HepG2 (cell line): ENCODE results near the gene ADAMTS13. TPM values are rescaled to one million over a fixed set of nuclear protein-coding genes. Genes with fewer than 3 reads are reported as not detected.
A peak's percentile ranks its signal among the peaks of the same experiment; 100 is the strongest.

Experiments used
- E2F5 ChIP-seq: sonication (generic); formaldehyde crosslinking; conservative IDR thresholded peaks from 2 replicates; pipeline ENCODE4 v1.4.0; 2020; ENCODE audit warnings: missing genetic modification reagents
- ETV5 ChIP-seq: IDR thresholded peaks from 2 replicates; pipeline ENCODE4 v1.6.1; 2018; ENCODE audit warnings: missing biosample characterization, missing genetic modification reagents, inconsistent platforms, borderline replicate concordance
- KLF11 ChIP-seq: IDR thresholded peaks from 2 replicates; pipeline ENCODE4 v1.6.1; 2016; ENCODE audit warnings: missing compliant biosample characterization
- KLF16 ChIP-seq, 2 experiments: sonication (generic) in 1 of 2; formaldehyde crosslinking in 1 of 2; IDR thresholded peaks; 2 replicates each; pipeline versions ENCODE4 v1.6.1 to v1.8.0; 2016 to 2023; ENCODE audit warnings: missing genetic modification reagents in 2 of 2, missing compliant biosample characterization in 1 of 2
- LCORL ChIP-seq, 2 experiments: fragments of 450-650 bp in 1 of 2; sonication (generic) in 1 of 2; formaldehyde crosslinking in 1 of 2; IDR thresholded peaks; 2 replicates each; pipeline versions ENCODE4 v1.5.0 to v1.6.1; 2017 to 2020; ENCODE audit warnings: antibody characterized with exemption in 1 of 2, missing genetic modification reagents in 1 of 2
- PHF5A ChIP-seq: IDR thresholded peaks from one replicate; pipeline ENCODE4 v1.6.1; 2018; ENCODE audit warnings: low read depth, missing genetic modification reagents; ENCODE audit not compliant: unreplicated experiment
- SNAPC2 ChIP-seq: sonication (generic); formaldehyde crosslinking; IDR thresholded peaks from 2 replicates; pipeline ENCODE4 v1.8.1; 2022; ENCODE audit warnings: mild to moderate bottlenecking, missing genetic modification reagents
- ZBTB43 ChIP-seq: sonication (generic); formaldehyde crosslinking; conservative IDR thresholded peaks from 2 replicates; pipeline ENCODE4 v1.4.0; 2020; ENCODE audit warnings: missing genetic modification reagents
- ZNF317 ChIP-seq: sonication (generic); formaldehyde crosslinking; IDR thresholded peaks from 2 replicates; pipeline ENCODE4 v1.5.0; 2020; ENCODE audit warnings: mild to moderate bottlenecking, missing genetic modification reagents
- ZNF333 ChIP-seq: sonication (generic); formaldehyde crosslinking; IDR thresholded peaks from 2 replicates; pipeline ENCODE4 v1.4.0; 2020; ENCODE audit warnings: mild to moderate bottlenecking, missing genetic modification reagents, borderline replicate concordance
- ZNF530 ChIP-seq: sonication (generic); formaldehyde crosslinking; IDR thresholded peaks from 2 replicates; pipeline ENCODE4 v1.5.0; 2020; ENCODE audit warnings: low read depth, mild to moderate bottlenecking, missing genetic modification reagents
- ZNF567 ChIP-seq: sonication (generic); formaldehyde crosslinking; IDR thresholded peaks from 2 replicates; pipeline ENCODE4 v1.8.1; 2023; ENCODE audit warnings: mild to moderate bottlenecking, missing genetic modification reagents, borderline replicate concordance
- ZNF629 ChIP-seq: sonication (generic); formaldehyde crosslinking; conservative IDR thresholded peaks from 2 replicates; pipeline ENCODE4 v1.5.0; 2020; ENCODE audit warnings: missing genetic modification reagents
- ZNF792 ChIP-seq: IDR thresholded peaks from 2 replicates; pipeline ENCODE4 v1.6.1; 2016
- polyA plus RNA-seq, 8 experiments: library from polyadenylated mRNA; depleted of rRNA in 3 of 8; stranded (reverse) in 7 of 8; unstranded in 1 of 8; fragments of >200 nt; fragmentation: Illumina TruSeq in 4 of 8; extraction: Trizol in 4 of 8; gene quantifications; 2 replicates each; pipeline versions ENCODE4 v1.2.1 to v1.2.3, GENCODE V29; 2011 to 2016; ENCODE audit warnings: low read depth in 4 of 8, missing spikeins in 1 of 8, mixed read lengths in 1 of 8; ENCODE audit not compliant: insufficient read depth in 1 of 8
- total RNA-seq, 5 experiments: library from RNA; depleted of rRNA; stranded (reverse); fragments of >200 nt; fragmentation: Illumina TruSeq; extraction: Trizol; gene quantifications; 2 replicates each; pipeline ENCODE4 v1.2.3, GENCODE V29; 2016; ENCODE audit warnings: low read depth in 1 of 5
- TF ChIP-seq, protein P1 (sequence below): sonication (generic); formaldehyde crosslinking; IDR thresholded peaks from 2 replicates; pipeline ENCODE4 v1.8.0; 2022; ENCODE audit warnings: mild to moderate bottlenecking, missing genetic modification reagents; ENCODE audit not compliant: insufficient replicate concordance
- TF ChIP-seq, protein P2 (sequence below): sonication (generic); formaldehyde crosslinking; IDR thresholded peaks from 2 replicates; pipeline ENCODE4 v1.4.0; 2020; ENCODE audit warnings: mild to moderate bottlenecking, missing genetic modification reagents

ADAMTS13 gene
- total and polyA plus RNA-seq, 2 of the 13 experiments (the other 11 are each of a cell fraction or from before 2014, with no cell fraction given), result 0.91 to 4.5 TPM

DNA sequence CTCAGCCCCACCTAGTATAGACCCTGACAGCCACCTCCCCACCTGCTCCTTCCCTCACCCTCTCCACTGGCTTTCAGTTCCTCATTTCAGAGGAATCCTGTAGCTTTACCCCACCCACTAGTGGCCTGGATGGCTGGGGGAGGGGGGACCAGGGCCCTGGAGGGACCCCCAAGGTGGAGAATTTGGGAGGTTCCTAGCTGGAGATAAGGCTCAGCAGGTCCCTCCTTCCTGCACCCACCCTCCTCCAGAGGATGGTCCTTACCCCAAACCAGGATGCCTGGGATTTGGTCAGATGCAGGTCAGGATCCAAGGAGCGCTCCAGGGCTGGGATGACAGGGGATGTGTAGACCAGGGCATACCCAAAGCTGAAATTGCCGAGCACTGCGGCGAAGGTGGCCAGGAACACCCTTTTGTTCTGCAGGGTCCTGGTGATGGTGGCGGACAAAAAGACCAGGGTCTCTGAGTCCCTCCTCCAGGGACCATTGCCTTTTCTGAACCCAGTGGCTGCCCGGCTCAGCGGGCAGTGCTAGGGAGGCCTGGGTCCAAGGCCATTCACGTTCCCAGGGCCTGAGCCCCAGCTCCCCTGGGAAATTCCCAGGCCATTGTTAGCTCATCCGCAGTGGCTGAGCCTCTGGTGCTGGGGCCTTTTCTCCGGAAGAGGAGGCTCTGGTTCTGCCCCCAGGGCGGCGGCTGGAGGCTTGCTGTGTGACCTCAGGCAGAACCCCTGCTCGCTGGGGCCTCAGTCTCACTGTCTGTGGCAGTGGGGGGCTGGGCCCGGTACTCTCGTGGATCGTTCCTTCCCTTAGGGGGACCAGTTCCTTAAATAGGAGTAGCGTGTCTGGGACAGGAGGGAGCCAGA lies 56.1 kb downstream of the ADAMTS13 start (continued):
- TF ChIP-seq ZNF567 (CRISPR knock-in tag) (no peak), SNAPC2 (CRISPR knock-in tag) (no peak), ZNF629 (peak; percentile 94), ETV5 (CRISPR knock-in tag) (peak; percentile 62; the same call in 1 of the 2 replicates), E2F5 (no peak), ZBTB43 (CRISPR knock-in tag) (no peak), LCORL (IDR thresholded peaks at IDR 0.05) (no peak), LCORL (CRISPR knock-in tag; IDR thresholded peaks at IDR 0.05) (peak; percentile 45; the same call in 1 of the 2 replicates), ZNF333 (CRISPR knock-in tag) (no peak), KLF11 (CRISPR knock-in tag) (no peak), ZNF317 (no peak), ZNF792 (CRISPR knock-in tag) (0 out of 2 replicates have a peak, but pooled peaks have one; percentile 16), KLF16 (CRISPR knock-in tag; IDR thresholded peaks at IDR 0.05) (peak in 1 of 2 experiments; percentile 13; a peak in 1 of 4 replicates), ZNF530 (CRISPR knock-in tag) (no peak), PHF5A (CRISPR knock-in tag) (no peak)
- TF ChIP-seq, protein P1, sequence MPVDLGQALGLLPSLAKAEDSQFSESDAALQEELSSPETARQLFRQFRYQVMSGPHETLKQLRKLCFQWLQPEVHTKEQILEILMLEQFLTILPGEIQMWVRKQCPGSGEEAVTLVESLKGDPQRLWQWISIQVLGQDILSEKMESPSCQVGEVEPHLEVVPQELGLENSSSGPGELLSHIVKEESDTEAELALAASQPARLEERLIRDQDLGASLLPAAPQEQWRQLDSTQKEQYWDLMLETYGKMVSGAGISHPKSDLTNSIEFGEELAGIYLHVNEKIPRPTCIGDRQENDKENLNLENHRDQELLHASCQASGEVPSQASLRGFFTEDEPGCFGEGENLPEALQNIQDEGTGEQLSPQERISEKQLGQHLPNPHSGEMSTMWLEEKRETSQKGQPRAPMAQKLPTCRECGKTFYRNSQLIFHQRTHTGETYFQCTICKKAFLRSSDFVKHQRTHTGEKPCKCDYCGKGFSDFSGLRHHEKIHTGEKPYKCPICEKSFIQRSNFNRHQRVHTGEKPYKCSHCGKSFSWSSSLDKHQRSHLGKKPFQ (CRISPR knock-in tag), result no peak
- TF ChIP-seq, protein P2, sequence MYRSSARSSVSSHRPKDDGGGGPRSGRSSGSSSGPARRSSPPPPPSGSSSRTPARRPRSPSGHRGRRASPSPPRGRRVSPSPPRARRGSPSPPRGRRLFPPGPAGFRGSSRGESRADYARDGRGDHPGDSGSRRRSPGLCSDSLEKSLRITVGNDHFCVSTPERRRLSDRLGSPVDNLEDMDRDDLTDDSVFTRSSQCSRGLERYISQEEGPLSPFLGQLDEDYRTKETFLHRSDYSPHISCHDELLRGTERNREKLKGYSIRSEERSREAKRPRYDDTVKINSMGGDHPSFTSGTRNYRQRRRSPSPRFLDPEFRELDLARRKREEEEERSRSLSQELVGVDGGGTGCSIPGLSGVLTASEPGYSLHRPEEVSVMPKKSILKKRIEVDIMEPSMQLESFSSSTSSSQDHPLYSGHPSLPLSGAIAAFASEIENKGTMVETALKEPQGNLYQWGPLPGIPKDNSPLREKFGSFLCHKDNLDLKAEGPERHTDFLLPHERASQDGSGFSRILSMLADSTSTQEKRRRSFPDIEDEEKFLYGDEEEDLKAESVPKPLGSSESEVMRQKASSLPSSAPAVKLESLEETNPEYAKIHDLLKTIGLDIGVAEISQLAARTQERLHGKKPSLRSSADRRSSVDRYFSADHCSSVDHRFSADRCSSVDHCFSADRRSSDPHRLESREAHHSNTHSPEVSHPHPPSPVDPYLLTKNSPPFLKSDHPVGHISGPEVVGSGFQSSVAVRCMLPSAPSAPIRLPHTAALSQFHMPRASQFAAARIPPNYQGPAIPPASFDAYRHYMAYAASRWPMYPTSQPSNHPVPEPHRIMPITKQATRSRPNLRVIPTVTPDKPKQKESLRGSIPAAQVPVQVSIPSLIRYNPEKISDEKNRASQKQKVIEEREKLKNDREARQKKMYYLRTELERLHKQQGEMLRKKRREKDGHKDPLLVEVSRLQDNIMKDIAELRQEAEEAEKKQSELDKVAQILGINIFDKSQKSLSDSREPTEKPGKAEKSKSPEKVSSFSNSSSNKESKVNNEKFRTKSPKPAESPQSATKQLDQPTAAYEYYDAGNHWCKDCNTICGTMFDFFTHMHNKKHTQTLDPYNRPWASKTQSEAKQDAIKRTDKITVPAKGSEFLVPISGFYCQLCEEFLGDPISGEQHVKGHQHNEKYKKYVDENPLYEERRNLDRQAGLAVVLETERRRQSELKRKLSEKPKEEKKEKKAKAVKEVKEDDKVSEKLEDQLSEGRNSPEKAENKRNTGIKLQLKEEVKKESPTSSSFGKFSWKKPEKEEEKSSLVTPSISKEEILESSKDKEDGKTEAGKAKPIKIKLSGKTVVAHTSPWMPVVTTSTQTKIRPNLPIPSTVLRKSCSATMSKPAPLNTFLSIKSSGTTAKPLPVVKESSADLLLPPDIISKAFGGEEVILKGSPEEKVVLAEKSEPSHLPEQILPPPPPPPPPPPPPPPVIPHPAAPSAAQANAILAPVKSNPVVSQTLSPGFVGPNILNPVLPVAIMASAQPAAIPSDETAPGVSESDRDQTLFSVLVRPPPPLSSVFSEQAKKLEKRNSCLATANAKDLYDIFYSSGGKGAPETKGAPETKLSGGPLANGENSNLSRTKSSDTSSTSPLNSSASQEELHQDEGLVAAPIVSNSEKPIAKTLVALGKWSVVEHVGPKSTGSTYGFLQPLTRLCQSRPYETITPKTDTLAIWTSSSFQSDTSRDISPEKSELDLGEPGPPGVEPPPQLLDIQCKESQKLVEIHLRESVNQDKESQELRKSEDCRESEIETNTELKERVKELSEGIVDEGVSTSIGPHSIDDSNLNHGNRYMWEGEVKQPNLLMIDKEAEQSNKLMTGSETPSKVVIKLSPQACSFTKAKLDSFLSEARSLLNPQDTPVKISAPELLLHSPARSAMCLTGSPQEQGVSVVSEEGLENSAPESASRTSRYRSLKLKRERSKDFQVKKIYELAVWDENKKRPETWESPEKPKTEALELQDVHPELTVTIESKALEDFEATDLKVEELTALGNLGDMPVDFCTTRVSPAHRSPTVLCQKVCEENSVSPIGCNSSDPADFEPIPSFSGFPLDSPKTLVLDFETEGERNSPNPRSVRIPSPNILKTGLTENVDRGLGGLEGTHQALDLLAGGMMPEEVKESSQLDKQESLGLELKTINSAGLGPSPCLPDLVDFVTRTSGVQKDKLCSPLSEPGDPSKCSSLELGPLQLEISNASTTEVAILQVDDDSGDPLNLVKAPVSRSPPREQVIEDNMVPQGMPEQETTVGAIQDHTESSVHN (CRISPR knock-in tag), result peak; percentile 33; the same call in 1 of the 2 replicates
